GM23338 (cell line): ENCODE data around the gene AHNAK2.

Experiments
- CTCF ChIP-seq, 2 experiments: fragments of 200-600 bp in 1 of 2; sonication (generic) in 1 of 2; conservative IDR thresholded peaks; 2 replicates each; pipeline versions ENCODE4 v1.5.1 to v1.6.1; 2016 to 2017; ENCODE audit warnings: antibody characterized with exemption in 2 of 2, low read depth in 2 of 2, mild to moderate bottlenecking in 2 of 2, moderate library complexity in 1 of 2
- ETS1 ChIP-seq: IDR thresholded peaks from 2 replicates; pipeline ENCODE4 v1.6.1; 2016; ENCODE audit warnings: antibody characterized with exemption
- EZH2 ChIP-seq: fragments of 200-600 bp; sonication (generic); IDR thresholded peaks from one replicate; pipeline ENCODE4 v1.8.0; 2017; ENCODE audit warnings: antibody characterized with exemption, mild to moderate bottlenecking, low read depth; ENCODE audit not compliant: unreplicated experiment
- EZH2phosphoT487 ChIP-seq: fragments of 200-600 bp; sonication (generic); IDR thresholded peaks from one replicate; pipeline ENCODE4 v1.8.1; 2018; ENCODE audit warnings: antibody characterized with exemption; ENCODE audit not compliant: unreplicated experiment
- POLR2AphosphoS5 ChIP-seq: IDR thresholded peaks from 2 replicates; pipeline ENCODE4 v1.6.1; 2016; ENCODE audit warnings: antibody characterized with exemption, low read depth
- REST ChIP-seq: IDR thresholded peaks from one replicate; pipeline ENCODE4 v1.6.1; 2018; ENCODE audit warnings: antibody characterized with exemption; ENCODE audit not compliant: unreplicated experiment
- STAT1 ChIP-seq: IDR thresholded peaks from one replicate; pipeline ENCODE4 v1.6.1; 2016; ENCODE audit warnings: antibody characterized with exemption; ENCODE audit not compliant: unreplicated experiment
- ZNF114 ChIP-seq: fragments of 250-450 bp; sonication (Bioruptor Pico); IDR thresholded peaks from 2 replicates; pipeline ENCODE4 v1.5.0; 2020; ENCODE audit warnings: mild to moderate bottlenecking, moderate library complexity

- TF ChIP-seq POLR2AphosphoS5 (no peak), REST (no peak), ZNF114 (no peak), CTCF (conservative IDR thresholded peaks at IDR 0.05; ENCODE audit: low read depth in 2 of 2) (no peak), EZH2 (no peak), EZH2phosphoT487 (no peak), STAT1 (no peak), ETS1 (no peak)
Observed at GRCh38 chr14:104955396-104955770, 22.8 kb downstream of the AHNAK2 start.
